GM23248 (cell line): Measurements from ENCODE around the gene DACH1. TPM values are rescaled to one million over a fixed set of nuclear protein-coding genes. Genes with fewer than 3 reads are reported as not detected.

Source experiments
- DNase-seq: peaks from one replicate; pipeline ENCODE4 v3.0.0-alpha.2; 2015
- H2AFZ ChIP-seq: fragments of 200-600 bp; sonication (generic); 2 replicates; pipeline ENCODE4 v1.6.1; 2016; ENCODE audit warnings: antibody characterized with exemption
- H3F3A ChIP-seq: fragments of 200-600 bp; sonication (generic); 2 replicates; pipeline ENCODE4 v1.6.1; 2016; ENCODE audit warnings: mild to moderate bottlenecking, antibody characterized with exemption, mixed run types; ENCODE audit not compliant: insufficient read depth
- H3K27ac ChIP-seq: fragments of 200-600 bp; sonication (generic); 2 replicates; pipeline ENCODE4 v1.5.1; 2016; ENCODE audit warnings: mild to moderate bottlenecking
- H3K27me3 ChIP-seq: fragments of 200-600 bp; sonication (generic); replicated peaks from 2 replicates; pipeline ENCODE4 v1.6.1; 2016; ENCODE audit warnings: mild to moderate bottlenecking; ENCODE audit not compliant: insufficient read depth
- H3K36me3 ChIP-seq: fragments of 200-600 bp; sonication (generic); 2 replicates; pipeline ENCODE4 v1.6.1; 2016; ENCODE audit warnings: low read depth, mild to moderate bottlenecking
- H3K4me1 ChIP-seq: fragments of 200-600 bp; sonication (generic); 2 replicates; pipeline ENCODE4 v1.6.1; 2016; ENCODE audit warnings: mild to moderate bottlenecking; ENCODE audit not compliant: insufficient read depth
- H3K4me2 ChIP-seq: fragments of 200-600 bp; sonication (generic); one replicate; pipeline ENCODE4 v1.6.1; 2016; ENCODE audit warnings: mild to moderate bottlenecking; ENCODE audit not compliant: unreplicated experiment
- H3K4me3 ChIP-seq: fragments of 200-600 bp; sonication (generic); 2 replicates; pipeline ENCODE4 v1.5.1; 2016; ENCODE audit warnings: mild to moderate bottlenecking
- H3K79me2 ChIP-seq: fragments of 200-600 bp; sonication (generic); 2 replicates; pipeline ENCODE4 v1.6.1; 2016; ENCODE audit warnings: mild to moderate bottlenecking; ENCODE audit not compliant: insufficient read depth
- H3K9ac ChIP-seq: fragments of 200-600 bp; sonication (generic); 2 replicates; pipeline ENCODE4 v1.6.1; 2016; ENCODE audit warnings: mild to moderate bottlenecking
- H3K9me2 ChIP-seq: fragments of 200-600 bp; sonication (generic); 2 replicates; pipeline ENCODE4 v1.6.1; 2016; ENCODE audit warnings: mixed run types, mild to moderate bottlenecking, moderate library complexity; ENCODE audit not compliant: insufficient read depth
- H3K9me3 ChIP-seq: fragments of 200-600 bp; sonication (generic); one replicate; pipeline ENCODE4 v1.6.1; 2017; ENCODE audit warnings: low read depth
- H4K20me1 ChIP-seq: fragments of 200-600 bp; sonication (generic); 2 replicates; pipeline ENCODE4 v1.6.0; 2016; ENCODE audit not compliant: insufficient read depth
- EZH2 ChIP-seq: fragments of 200-600 bp; sonication (generic); IDR thresholded peaks from 2 replicates; pipeline ENCODE4 v1.6.1; 2018; ENCODE audit warnings: antibody characterized with exemption, mild to moderate bottlenecking; ENCODE audit not compliant: insufficient read depth, poor library complexity, severe bottlenecking
- EZH2phosphoT487 ChIP-seq: fragments of 200-600 bp; sonication (generic); IDR thresholded peaks from 2 replicates; pipeline ENCODE4 v1.6.1; 2018; ENCODE audit warnings: antibody characterized with exemption, moderate library complexity, mild to moderate bottlenecking, low read depth; ENCODE audit not compliant: insufficient read depth
- WGBS, 2 experiments: methylation state at CpG; one replicate each; pipeline ENCODE4 v1.1.6; 2015 to 2017; ENCODE audit warnings: low lambda C conversion rate in 2 of 2, low coverage in 1 of 2; ENCODE audit errors: missing lambda C conversion rate in 2 of 2; 5-methylcytosine and 5-hydroxymethylcytosine counted together
- in situ Hi-C: fragments of 300-500 bp; cut with MboI; formaldehyde crosslinking; loops from 2 replicates; pipeline ENCODE4 v1.15.0; 2020
- polyA plus RNA-seq: library from polyadenylated mRNA; unstranded; fragments of >200 nt; fragmentation: Nextera tagmentation; extraction: Ambion mirVana; gene quantifications from 2 replicates; pipeline ENCODE4 v1.2.1, GENCODE V29; 2016
- total RNA-seq: library from RNA; depleted of rRNA; stranded (reverse); fragments of >200 nt; shearing (Covaris generic); gene quantifications from 2 replicates; pipeline ENCODE4 v1.2.3, GENCODE V29; 2014

Gene DACH1
- total and polyA plus RNA-seq, 2 experiments from 2014 or later: not detected

DNA sequence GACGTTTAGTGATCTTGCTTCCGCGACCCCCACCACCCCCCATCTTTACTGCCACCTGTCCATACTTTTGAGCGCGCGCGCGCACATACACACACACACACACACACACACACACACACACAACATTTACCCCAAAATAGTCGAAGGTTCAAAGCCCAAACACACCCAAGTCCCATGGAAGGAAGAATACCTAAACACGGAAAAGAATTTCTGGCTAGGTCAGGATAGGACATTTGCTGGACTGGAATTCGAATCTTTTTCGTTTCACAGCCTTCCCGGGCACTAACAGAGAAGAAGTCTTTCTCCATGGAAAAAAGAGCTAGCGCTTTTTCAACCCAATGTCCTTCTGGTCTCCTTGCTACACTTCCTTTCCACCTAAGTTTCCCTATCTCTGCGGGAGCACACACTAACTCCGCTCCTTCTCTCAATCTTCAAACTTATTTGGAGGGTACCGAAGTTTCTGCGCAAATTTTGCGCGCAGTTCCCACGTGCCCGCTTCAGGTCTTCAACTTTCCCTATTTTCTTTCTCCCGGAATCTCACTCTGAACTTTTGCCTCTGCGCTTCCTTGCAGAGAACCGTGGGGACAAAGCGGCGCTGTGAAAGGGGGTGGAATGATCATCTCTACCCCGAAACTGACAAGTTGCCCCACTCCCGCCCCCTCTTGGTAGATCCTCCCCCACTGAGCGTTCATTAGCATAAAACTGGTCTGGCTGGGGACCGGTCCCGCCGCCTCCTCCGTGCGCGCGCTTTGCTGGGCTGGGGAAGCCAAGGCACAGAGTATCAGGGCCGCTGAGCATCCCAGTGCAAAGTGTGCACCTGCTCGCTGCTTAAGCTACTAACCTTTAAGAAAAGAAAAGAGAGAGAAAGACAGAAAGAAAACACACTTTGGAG lies 2.7 kb downstream of the DACH1 start:
- H3K9ac ChIP-seq: no peak overlapping the region
- TF ChIP-seq EZH2: no peak
- TF ChIP-seq EZH2phosphoT487: no peak
- H3K36me3 ChIP-seq: no peaks in the 10 kb centered on the region
- H3K27ac ChIP-seq: no peak overlapping the region
- DNase-seq: no peak
- no peaks in the 10 kb centered on the region for H3F3A ChIP-seq
- no peak overlapping the region for H3K4me3 ChIP-seq
- in situ Hi-C loops: no loop called here
- no peaks in the 10 kb centered on the region for H3K9me3 ChIP-seq
- H4K20me1 ChIP-seq: no peaks in the 10 kb centered on the region
- 16 to 20% methylated on average over 38 to 39 of the region's 39 CpGs for WGBS, 2 experiments
- H3K27me3 ChIP-seq: peaks cover 35% of the 10 kb centered on the region
- no peaks in the 10 kb centered on the region for H3K9me2 ChIP-seq
- H3K79me2 ChIP-seq: no peaks in the 10 kb centered on the region
- no peak overlapping the region for H3K4me2 ChIP-seq
- H2AFZ ChIP-seq: no peak overlapping the region
- no peaks in the 10 kb centered on the region for H3K4me1 ChIP-seq

DNA sequence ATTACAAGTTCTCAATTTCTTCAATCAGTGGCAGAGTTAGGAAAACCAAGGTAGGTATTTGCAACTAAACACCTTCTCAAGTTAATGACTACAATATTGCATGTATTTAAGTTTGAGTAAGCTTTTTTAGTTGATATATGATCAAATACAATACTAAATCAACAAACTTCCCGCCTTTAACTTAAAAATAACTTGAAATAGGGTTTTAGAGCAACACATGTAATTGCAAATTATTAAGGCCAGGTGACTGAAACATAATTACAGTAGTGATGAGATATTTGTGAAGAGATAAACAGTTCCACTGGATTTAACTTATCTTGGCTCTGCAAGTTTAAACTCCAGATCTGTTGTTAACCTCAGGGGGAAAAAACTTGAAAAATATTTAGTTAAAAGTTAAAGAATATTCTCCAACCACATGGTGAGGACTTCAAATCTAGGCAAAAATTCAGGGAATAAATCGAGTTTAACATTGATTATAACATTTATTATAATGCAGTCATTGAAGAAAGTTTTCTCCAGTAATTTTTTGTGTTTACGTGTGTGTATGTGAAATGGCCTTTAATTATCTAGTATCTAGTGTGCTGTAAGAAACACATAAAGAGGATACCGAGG lies 3.6 kb downstream of the DACH1 start:
- H3K27me3 ChIP-seq: peaks cover 31% of the 10 kb centered on the region
- H3K9me2 ChIP-seq: no peaks in the 10 kb centered on the region
- no peaks in the 10 kb centered on the region for H3F3A ChIP-seq
- H3K36me3 ChIP-seq: no peaks in the 10 kb centered on the region
- H3K27ac ChIP-seq: no peak overlapping the region
- no peak overlapping the region for H3K4me2 ChIP-seq
- no peaks in the 10 kb centered on the region for H3K9me3 ChIP-seq
- H3K79me2 ChIP-seq: no peaks in the 10 kb centered on the region
- in situ Hi-C loops: no loop called here
- H2AFZ ChIP-seq: no peak overlapping the region
- no peak overlapping the region for H3K4me3 ChIP-seq
- no peak for TF ChIP-seq EZH2
- TF ChIP-seq EZH2phosphoT487: no peak
- H4K20me1 ChIP-seq: no peaks in the 10 kb centered on the region
- WGBS, 2 experiments: 26 to 31% methylated on average over 4 of the region's 4 CpGs
- no peak for DNase-seq
- H3K4me1 ChIP-seq: no peaks in the 10 kb centered on the region
- H3K9ac ChIP-seq: no peak overlapping the region

- no peaks in the 10 kb centered on the region for H4K20me1 ChIP-seq
- H2AFZ ChIP-seq: no peak overlapping the region
- no peaks in the 10 kb centered on the region for H3K9me3 ChIP-seq
- H3K27ac ChIP-seq: no peak overlapping the region
- H3K36me3 ChIP-seq: no peaks in the 10 kb centered on the region
- no peaks in the 10 kb centered on the region for H3F3A ChIP-seq
- TF ChIP-seq EZH2phosphoT487 (no peak), EZH2 (no peak)
- no peaks in the 10 kb centered on the region for H3K79me2 ChIP-seq
- no peak for DNase-seq
- H3K9ac ChIP-seq: no peak overlapping the region
- in situ Hi-C loops: no loop called here
- H3K9me2 ChIP-seq: no peaks in the 10 kb centered on the region
- no peaks in the 10 kb centered on the region for H3K4me1 ChIP-seq
- peaks cover 23% of the 10 kb centered on the region for H3K27me3 ChIP-seq
- H3K4me3 ChIP-seq: no peak overlapping the region
- no peak overlapping the region for H3K4me2 ChIP-seq
- WGBS, 2 experiments: 36 to 44% methylated on average over 2 of the region's 2 CpGs
These were observed 4.5 kb downstream of the DACH1 start for GRCh38 chr13:71862459-71862943.

GRCh38 chr13:71861769-71862458 lies 5.1 kb downstream of the DACH1 start:
- H3K79me2 ChIP-seq: no peaks in the 10 kb centered on the region
- H3K4me3 ChIP-seq: no peak overlapping the region
- no peak overlapping the region for H2AFZ ChIP-seq
- H3K9me2 ChIP-seq: no peaks in the 10 kb centered on the region
- H3K4me1 ChIP-seq: no peaks in the 10 kb centered on the region
- no peak overlapping the region for H3K9ac ChIP-seq
- DNase-seq: no peak
- no peak overlapping the region for H3K4me2 ChIP-seq
- no peaks in the 10 kb centered on the region for H4K20me1 ChIP-seq
- H3K36me3 ChIP-seq: no peaks in the 10 kb centered on the region
- in situ Hi-C loops: no loop called here
- no peaks in the 10 kb centered on the region for H3K9me3 ChIP-seq
- TF ChIP-seq EZH2 (no peak), EZH2phosphoT487 (no peak)
- WGBS, 2 experiments: 0 to 7% methylated on average over 2 of the region's 2 CpGs
- peaks cover 21% of the 10 kb centered on the region for H3K27me3 ChIP-seq
- no peaks in the 10 kb centered on the region for H3F3A ChIP-seq
- H3K27ac ChIP-seq: no peak overlapping the region
